GM19023 (cell line): ENCODE data around the gene ARHGAP26.
"Not testable (repeated sequence)": the region's sequence is repeated elsewhere in the genome, so short reads cannot be mapped to it uniquely, and the experiment has no call there.

Experiments
- ATAC-seq: cut with Tn5 transposase; IDR thresholded peaks from one replicate; pipeline ENCODE4 v1.9.1; 2021; ENCODE audit warnings: mild to moderate bottlenecking, moderate library complexity; ENCODE audit not compliant: unreplicated experiment

ARHGAP26 gene

GRCh38 chr5:143106174-143106573 is 336.0 kb downstream of the ARHGAP26 start:
- no peak for ATAC-seq

- ATAC-seq: no peak
Observed at GRCh38 chr5:143108498-143109128, 338.4 kb downstream of the ARHGAP26 start.

GRCh38 chr5:143110591-143110990 is 340.4 kb downstream of the ARHGAP26 start:
- ATAC-seq: no peak

GRCh38 chr5:143111799-143112198 is 341.6 kb downstream of the ARHGAP26 start:
- ATAC-seq: no peak

GRCh38 chr5:143113461-143113860 is 343.3 kb downstream of the ARHGAP26 start:
- no peak for ATAC-seq

GRCh38 chr5:143114481-143114880 is 344.3 kb downstream of the ARHGAP26 start:
- ATAC-seq: no peak

- ATAC-seq: no peak
Observed at GRCh38 chr5:143115381-143115780, 345.2 kb downstream of the ARHGAP26 start.

- no peak for ATAC-seq
Observed at GRCh38 chr5:143116814-143117213, 346.6 kb downstream of the ARHGAP26 start.

GRCh38 chr5:143117821-143118220 is 347.6 kb downstream of the ARHGAP26 start:
- no peak for ATAC-seq

- ATAC-seq: no peak
Observed at GRCh38 chr5:143118222-143118621, 348.0 kb downstream of the ARHGAP26 start.

GRCh38 chr5:143118818-143119217 is 348.6 kb downstream of the ARHGAP26 start:
- ATAC-seq: not testable (repeated sequence)

GRCh38 chr5:143119291-143119769 is 349.2 kb downstream of the ARHGAP26 start:
- no peak for ATAC-seq

- ATAC-seq: no peak
Observed at GRCh38 chr5:143119881-143120341, 349.7 kb downstream of the ARHGAP26 start.

- no peak for ATAC-seq
Observed at GRCh38 chr5:143120460-143121134, 350.4 kb downstream of the ARHGAP26 start.

- ATAC-seq: no peak
Observed at GRCh38 chr5:143121135-143121475, 350.9 kb downstream of the ARHGAP26 start.

- ATAC-seq: no peak
Observed at GRCh38 chr5:143124593-143124992, 354.4 kb downstream of the ARHGAP26 start.

- no peak for ATAC-seq
Observed at GRCh38 chr5:143126174-143127019, 356.2 kb downstream of the ARHGAP26 start.

- no peak for ATAC-seq
Observed at GRCh38 chr5:143128412-143129071, 358.4 kb downstream of the ARHGAP26 start.

- ATAC-seq: no peak
Observed at GRCh38 chr5:143129203-143129602, 359.0 kb downstream of the ARHGAP26 start.

- ATAC-seq: no peak
Observed at GRCh38 chr5:143129910-143130612, 359.9 kb downstream of the ARHGAP26 start.
